ENCODE data around the gene TRIO.

TRIO gene

GRCh38 chr5:14147210-14147609, 4.1 kb downstream of the TRIO start:
- H3K9me3 ChIP-seq (ENCODE audit: control insufficient read depth, insufficient read depth, low read length) = no peaks in the 10 kb centered on the region
- H3K9ac ChIP-seq (ENCODE audit: low read depth, low read length) = no peak overlapping the region
- H3K4me1 ChIP-seq (ENCODE audit: insufficient read depth, low read length) = peaks cover 44% of the 10 kb centered on the region
- H3K36me3 ChIP-seq (ENCODE audit: insufficient read depth, low read length) = no peaks in the 10 kb centered on the region

- no peak overlapping the region for H3K9ac ChIP-seq (ENCODE audit: low read depth, low read length)
- no peaks in the 10 kb centered on the region for H3K9me3 ChIP-seq (ENCODE audit: control insufficient read depth, insufficient read depth, low read length)
- peaks cover 54% of the 10 kb centered on the region for H3K4me1 ChIP-seq (ENCODE audit: insufficient read depth, low read length)
Observed at GRCh38 chr5:14148483-14148882, 5.3 kb downstream of the TRIO start.

GRCh38 chr5:14148890-14149671, 5.9 kb downstream of the TRIO start:
- H3K9ac ChIP-seq (ENCODE audit: low read depth, low read length) = no peak overlapping the region
- peaks cover 60% of the 10 kb centered on the region for H3K4me1 ChIP-seq (ENCODE audit: insufficient read depth, low read length)
- no peaks in the 10 kb centered on the region for H3K9me3 ChIP-seq (ENCODE audit: control insufficient read depth, insufficient read depth, low read length)
- H3K36me3 ChIP-seq (ENCODE audit: insufficient read depth, low read length) = no peaks in the 10 kb centered on the region

More at GRCh38 chr5:14148483-14148882, 5.3 kb downstream of the TRIO start:
- no peaks in the 10 kb centered on the region for H3K36me3 ChIP-seq (ENCODE audit: insufficient read depth, low read length)

- H3K36me3 ChIP-seq (ENCODE audit: insufficient read depth, low read length) = no peaks in the 10 kb centered on the region
- H3K9me3 ChIP-seq (ENCODE audit: control insufficient read depth, insufficient read depth, low read length) = no peaks in the 10 kb centered on the region
- no peak overlapping the region for H3K9ac ChIP-seq (ENCODE audit: low read depth, low read length)
- peaks cover 66% of the 10 kb centered on the region for H3K4me1 ChIP-seq (ENCODE audit: insufficient read depth, low read length)
Observed at GRCh38 chr5:14149672-14150274, 6.6 kb downstream of the TRIO start.

GRCh38 chr5:14151416-14151815, 8.3 kb downstream of the TRIO start:
- Histone ChIP-seq H3K9me3 (ENCODE audit: control insufficient read depth, insufficient read depth, low read length) (no peaks in the 10 kb centered on the region), H3K36me3 (ENCODE audit: insufficient read depth, low read length) (no peaks in the 10 kb centered on the region), H3K4me1 (ENCODE audit: insufficient read depth, low read length) (peaks cover 76% of the 10 kb centered on the region), H3K9ac (ENCODE audit: low read depth, low read length) (no peak overlapping the region)

GRCh38 chr5:14153071-14153864, 10.1 kb downstream of the TRIO start:
- Histone ChIP-seq H3K9ac (ENCODE audit: low read depth, low read length) (no peak overlapping the region), H3K4me1 (ENCODE audit: insufficient read depth, low read length) (peaks cover 64% of the 10 kb centered on the region), H3K9me3 (ENCODE audit: control insufficient read depth, insufficient read depth, low read length) (no peaks in the 10 kb centered on the region), H3K36me3 (ENCODE audit: insufficient read depth, low read length) (no peaks in the 10 kb centered on the region)

- peaks cover 57% of the 10 kb centered on the region for H3K4me1 ChIP-seq (ENCODE audit: insufficient read depth, low read length)
- peak overlapping the region; percentile 23; the same call in 1 of the 2 replicates for H3K9ac ChIP-seq (ENCODE audit: low read depth, low read length)
- H3K9me3 ChIP-seq (ENCODE audit: control insufficient read depth, insufficient read depth, low read length) = no peaks in the 10 kb centered on the region
- H3K36me3 ChIP-seq (ENCODE audit: insufficient read depth, low read length) = no peaks in the 10 kb centered on the region
Observed at GRCh38 chr5:14153932-14154731, 11.0 kb downstream of the TRIO start.

GRCh38 chr5:14155075-14155474, 11.9 kb downstream of the TRIO start:
- H3K9ac ChIP-seq (ENCODE audit: low read depth, low read length) = no peak overlapping the region
- H3K36me3 ChIP-seq (ENCODE audit: insufficient read depth, low read length) = no peaks in the 10 kb centered on the region
- no peaks in the 10 kb centered on the region for H3K9me3 ChIP-seq (ENCODE audit: control insufficient read depth, insufficient read depth, low read length)
- H3K4me1 ChIP-seq (ENCODE audit: insufficient read depth, low read length) = peaks cover 48% of the 10 kb centered on the region

GRCh38 chr5:14155739-14156138, 12.6 kb downstream of the TRIO start:
- Histone ChIP-seq H3K9ac (ENCODE audit: low read depth, low read length) (no peak overlapping the region), H3K36me3 (ENCODE audit: insufficient read depth, low read length) (no peaks in the 10 kb centered on the region), H3K9me3 (ENCODE audit: control insufficient read depth, insufficient read depth, low read length) (no peaks in the 10 kb centered on the region), H3K4me1 (ENCODE audit: insufficient read depth, low read length) (peaks cover 45% of the 10 kb centered on the region)

GRCh38 chr5:14156290-14156649, 13.1 kb downstream of the TRIO start:
- Histone ChIP-seq H3K9ac (ENCODE audit: low read depth, low read length) (no peak overlapping the region), H3K9me3 (ENCODE audit: control insufficient read depth, insufficient read depth, low read length) (no peaks in the 10 kb centered on the region), H3K36me3 (ENCODE audit: insufficient read depth, low read length) (no peaks in the 10 kb centered on the region), H3K4me1 (ENCODE audit: insufficient read depth, low read length) (peaks cover 45% of the 10 kb centered on the region)

- Histone ChIP-seq H3K36me3 (ENCODE audit: insufficient read depth, low read length) (no peaks in the 10 kb centered on the region), H3K4me1 (ENCODE audit: insufficient read depth, low read length) (peaks cover 45% of the 10 kb centered on the region), H3K9ac (ENCODE audit: low read depth, low read length) (0 out of 2 replicates have a peak overlapping the region, but pooled peaks have one; percentile 2), H3K9me3 (ENCODE audit: control insufficient read depth, insufficient read depth, low read length) (no peaks in the 10 kb centered on the region)
Observed at GRCh38 chr5:14156650-14157492, 13.7 kb downstream of the TRIO start.

- peaks cover 45% of the 10 kb centered on the region for H3K4me1 ChIP-seq (ENCODE audit: insufficient read depth, low read length)
Observed at GRCh38 chr5:14157493-14157782, 14.3 kb downstream of the TRIO start.

GRCh38 chr5:14158890-14159666, 15.9 kb downstream of the TRIO start:
- peaks cover 3% of the 10 kb centered on the region; the same call in 1 of the 2 replicates for H3K9me3 ChIP-seq (ENCODE audit: control insufficient read depth, insufficient read depth, low read length)
- H3K36me3 ChIP-seq (ENCODE audit: insufficient read depth, low read length) = no peaks in the 10 kb centered on the region
- peaks cover 29% of the 10 kb centered on the region for H3K4me1 ChIP-seq (ENCODE audit: insufficient read depth, low read length)
- no peak overlapping the region for H3K9ac ChIP-seq (ENCODE audit: low read depth, low read length)

More at GRCh38 chr5:14157493-14157782, 14.3 kb downstream of the TRIO start:
- Histone ChIP-seq H3K36me3 (ENCODE audit: insufficient read depth, low read length) (no peaks in the 10 kb centered on the region), H3K9me3 (ENCODE audit: control insufficient read depth, insufficient read depth, low read length) (no peaks in the 10 kb centered on the region), H3K9ac (ENCODE audit: low read depth, low read length) (no peak overlapping the region)
